ENCODE results near the gene RFLNA.

- no peak for TF ChIP-seq CTCF (conservative IDR thresholded peaks at IDR 0.05; ENCODE audit: low read depth, low read length)
- TF ChIP-seq RFX5 (IDR thresholded peaks at IDR 0.05; ENCODE audit: low read depth, low read length) = no peak
- TF ChIP-seq SMC3 (IDR thresholded peaks at IDR 0.05; ENCODE audit: low read depth, low read length) = no peak
- TF ChIP-seq POLR2A (IDR thresholded peaks at IDR 0.05; ENCODE audit: low read depth, low read length) = no peak
- TF ChIP-seq MXI1 (IDR thresholded peaks at IDR 0.05; ENCODE audit: borderline replicate concordance, low read depth, low read length) = no peak
- no peak for TF ChIP-seq MAZ (IDR thresholded peaks at IDR 0.05; ENCODE audit: borderline replicate concordance, low read depth, low read length)
- TF ChIP-seq MAFK (IDR thresholded peaks at IDR 0.05; ENCODE audit: low read depth, low read length) = no peak
- TF ChIP-seq ELK1 (IDR thresholded peaks at IDR 0.05; ENCODE audit: borderline replicate concordance, low read depth, low read length) = no peak
- TF ChIP-seq FOS (IDR thresholded peaks at IDR 0.05; ENCODE audit: low read depth, low read length) = no peak
Measured at GRCh38 chr12:124315372-124316044, 20.6 kb downstream of the RFLNA start.

Data from IMR-90 (cell line).